H1 (cell line): ENCODE measurements around the gene ESYT1. TPM values are rescaled to one million over a fixed set of nuclear protein-coding genes. Genes with fewer than 3 reads are reported as not detected.

Source experiments
- CTCF ChIP-seq, 3 experiments: IDR thresholded peaks; 1 replicate in 2 of 3; 2 replicates in 1 of 3; pipeline versions ENCODE4 v1.5.1 to v1.6.1; 2011; ENCODE audit warnings: low read length in 3 of 3, mild to moderate bottlenecking in 3 of 3, inconsistent platforms in 2 of 3, low read depth in 1 of 3, moderate library complexity in 1 of 3; ENCODE audit not compliant: insufficient read depth in 1 of 3; ENCODE audit errors: control extremely low read depth in 1 of 3
- polyA plus RNA-seq, 7 experiments: library from polyadenylated mRNA; depleted of rRNA in 3 of 7; stranded (reverse) in 5 of 7; unstranded in 2 of 7; fragments of >200 nt in 5 of 7; fragments of 200-250 nt in 2 of 7; gene quantifications; 1 replicate in 5 of 7; 2 replicates in 1 of 7; 4 replicates in 1 of 7; pipeline versions ENCODE4 v1.2.1 to v1.2.3, GENCODE V29; 2011 to 2013; ENCODE audit warnings: missing spikeins in 2 of 7, mixed read lengths in 2 of 7
- total RNA-seq: library from RNA; stranded (reverse); fragmentation: NEBNext Ultra II Directional; extraction: Animal tissue kit (Norgen Biotek cat#: 25700); gene quantifications from 2 replicates; pipeline ENCODE4 v1.2.1, GENCODE V29; 2021

Gene ESYT1
- total and polyA plus RNA-seq, 2 of the 8 experiments (the other 6 are each of a cell fraction or from before 2014, with no cell fraction given): 86.9 to 165 TPM

DNA sequence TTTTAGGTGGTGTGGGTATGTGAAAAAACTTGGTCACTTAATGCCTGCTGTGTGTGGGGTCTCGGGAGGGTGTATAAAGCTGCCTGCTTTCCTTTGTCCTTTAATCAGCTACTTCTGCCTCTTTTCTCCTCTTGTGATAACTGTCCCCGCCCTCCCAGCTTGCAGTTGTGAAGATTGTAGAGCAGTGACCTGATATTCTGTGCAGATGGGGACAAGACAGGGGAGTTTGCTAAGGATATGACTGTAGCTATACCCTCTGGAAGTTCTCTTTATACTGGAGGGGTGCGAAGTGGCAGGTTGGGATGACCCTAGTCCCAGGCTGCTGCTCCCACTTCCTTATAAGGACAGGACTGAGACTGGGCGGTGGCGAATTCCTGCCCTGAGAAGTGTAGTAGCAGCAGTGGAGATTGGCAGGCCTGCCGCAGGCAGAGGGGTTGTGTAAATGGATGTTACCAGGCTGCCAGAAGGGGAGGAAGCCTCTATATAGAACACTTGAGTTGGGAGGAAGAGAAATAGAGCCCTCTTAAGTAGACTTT, 30.9 kb downstream of the ESYT1 start (continued):
- no peak for TF ChIP-seq CTCF (IDR thresholded peaks at IDR 0.05; ENCODE audit: control extremely low read depth in 1 of 3, insufficient read depth in 1 of 3, low read depth in 1 of 3, low read length in 3 of 3)
